Activated naive CD8-positive, alpha-beta T cell treated with anti-CD3 and anti-CD28 coated beads for 36 hours (primary cell): Measurements from ENCODE around the gene KLHDC7B. TPM values are rescaled to one million over a fixed set of nuclear protein-coding genes. Genes with fewer than 3 reads are reported as not detected.

ENCODE experiments used
- DNase-seq: peaks from one replicate; pipeline ENCODE4 v3.0.0; 2021
- H3K27ac Mint-ChIP-seq: one replicate; pipeline ENCODE4 v1.8.0; 2022; ENCODE audit warnings: mild to moderate bottlenecking, moderate library complexity, mixed read lengths
- H3K27me3 Mint-ChIP-seq: one replicate; pipeline ENCODE4 v1.8.0; 2022; ENCODE audit warnings: mild to moderate bottlenecking, mixed read lengths
- H3K36me3 Mint-ChIP-seq: one replicate; pipeline ENCODE4 v1.8.0; 2021; ENCODE audit warnings: mild to moderate bottlenecking, mixed read lengths
- H3K4me1 Mint-ChIP-seq: one replicate; pipeline ENCODE4 v1.8.0; 2021; ENCODE audit warnings: mixed read lengths
- H3K4me3 Mint-ChIP-seq: one replicate; pipeline ENCODE4 v1.8.0; 2022; ENCODE audit warnings: mild to moderate bottlenecking, moderate library complexity, mixed read lengths
- H3K9me3 Mint-ChIP-seq: one replicate; pipeline ENCODE4 v1.8.0; 2022; ENCODE audit warnings: mixed read lengths
- total RNA-seq, 2 experiments: library from RNA; stranded (reverse); gene quantifications; one replicate each; pipeline ENCODE4 v1.2.3, GENCODE V29; 2021

Gene KLHDC7B
- total RNA-seq, 2 experiments from 2014 or later: 15.1 to 15.9 TPM

- H3K27me3 Mint-ChIP-seq: no peaks in the 10 kb centered on the region
- H3K9me3 Mint-ChIP-seq: peaks cover 2% of the 10 kb centered on the region
- H3K4me3 Mint-ChIP-seq: peak overlapping the region; percentile 81
- no peak for DNase-seq
- peaks cover 41% of the 10 kb centered on the region for H3K4me1 Mint-ChIP-seq
- H3K36me3 Mint-ChIP-seq: peaks cover 14% of the 10 kb centered on the region
- peak overlapping the region; percentile 86 for H3K27ac Mint-ChIP-seq
These were observed 1.7 kb downstream of the KLHDC7B start for GRCh38 chr22:50547263-50547985.

- DNase-seq: peak; percentile 69
- peaks cover 11% of the 10 kb centered on the region for H3K36me3 Mint-ChIP-seq
- no peaks in the 10 kb centered on the region for H3K9me3 Mint-ChIP-seq
- peaks cover 38% of the 10 kb centered on the region for H3K4me1 Mint-ChIP-seq
- no peaks in the 10 kb centered on the region for H3K27me3 Mint-ChIP-seq
- peak overlapping the region; percentile 81 for H3K4me3 Mint-ChIP-seq
- peak overlapping the region; percentile 84 for H3K27ac Mint-ChIP-seq
These were observed 2.6 kb downstream of the KLHDC7B start for GRCh38 chr22:50548040-50548920.

- peak overlapping the region; percentile 89 for H3K27ac Mint-ChIP-seq
- peaks cover 11% of the 10 kb centered on the region for H3K36me3 Mint-ChIP-seq
- peaks cover 35% of the 10 kb centered on the region for H3K4me1 Mint-ChIP-seq
- H3K9me3 Mint-ChIP-seq: no peaks in the 10 kb centered on the region
- no peaks in the 10 kb centered on the region for H3K27me3 Mint-ChIP-seq
- DNase-seq: no peak
- H3K4me3 Mint-ChIP-seq: peak overlapping the region; percentile 82
These were observed 3.5 kb downstream of the KLHDC7B start for GRCh38 chr22:50548921-50549790.

- Mint-ChIP-seq H3K27ac (peak overlapping the region; percentile 68), H3K36me3 (peaks cover 11% of the 10 kb centered on the region), H3K9me3 (no peaks in the 10 kb centered on the region), H3K27me3 (no peaks in the 10 kb centered on the region), H3K4me1 (peaks cover 23% of the 10 kb centered on the region), H3K4me3 (peak overlapping the region; percentile 82)
- no peak for DNase-seq
These were observed 4.7 kb downstream of the KLHDC7B start for GRCh38 chr22:50550395-50550794.

GRCh38 chr22:50551160-50551752 is 5.6 kb downstream of the KLHDC7B start:
- no peak overlapping the region for H3K4me3 Mint-ChIP-seq

GRCh38 chr22:50553310-50553709 is 7.6 kb downstream of the KLHDC7B start:
- Mint-ChIP-seq H3K27ac (no peak overlapping the region), H3K4me3 (no peak overlapping the region)

More at GRCh38 chr22:50551160-50551752, 5.6 kb downstream of the KLHDC7B start:
- peaks cover 15% of the 10 kb centered on the region for H3K4me1 Mint-ChIP-seq
- H3K9me3 Mint-ChIP-seq: no peaks in the 10 kb centered on the region
- no peak for DNase-seq
- H3K27ac Mint-ChIP-seq: no peak overlapping the region
- H3K27me3 Mint-ChIP-seq: no peaks in the 10 kb centered on the region
- H3K36me3 Mint-ChIP-seq: peaks cover 11% of the 10 kb centered on the region

GRCh38 chr22:50556703-50557102 is 11.0 kb downstream of the KLHDC7B start:
- peaks cover 3% of the 10 kb centered on the region for H3K4me1 Mint-ChIP-seq
- H3K27ac Mint-ChIP-seq: no peak overlapping the region
- no peaks in the 10 kb centered on the region for H3K27me3 Mint-ChIP-seq
- no peaks in the 10 kb centered on the region for H3K9me3 Mint-ChIP-seq
- no peak for DNase-seq
- H3K4me3 Mint-ChIP-seq: no peak overlapping the region
- no peaks in the 10 kb centered on the region for H3K36me3 Mint-ChIP-seq

More at GRCh38 chr22:50553310-50553709, 7.6 kb downstream of the KLHDC7B start:
- H3K9me3 Mint-ChIP-seq: no peaks in the 10 kb centered on the region
- no peaks in the 10 kb centered on the region for H3K27me3 Mint-ChIP-seq
- DNase-seq: no peak
- H3K4me1 Mint-ChIP-seq: peaks cover 11% of the 10 kb centered on the region
- peaks cover 11% of the 10 kb centered on the region for H3K36me3 Mint-ChIP-seq

GRCh38 chr22:50560034-50560433 is 14.3 kb downstream of the KLHDC7B start:
- H3K9me3 Mint-ChIP-seq: no peaks in the 10 kb centered on the region
- no peak for DNase-seq
- no peaks in the 10 kb centered on the region for H3K36me3 Mint-ChIP-seq
- H3K4me3 Mint-ChIP-seq: no peak overlapping the region
- no peak overlapping the region for H3K27ac Mint-ChIP-seq
- H3K27me3 Mint-ChIP-seq: peaks cover 3% of the 10 kb centered on the region
- H3K4me1 Mint-ChIP-seq: peaks cover 11% of the 10 kb centered on the region

- Mint-ChIP-seq H3K36me3 (no peaks in the 10 kb centered on the region), H3K4me1 (peaks cover 11% of the 10 kb centered on the region), H3K27ac (peak overlapping the region; percentile 5), H3K9me3 (no peaks in the 10 kb centered on the region), H3K27me3 (peaks cover 3% of the 10 kb centered on the region), H3K4me3 (peak overlapping the region; percentile 6)
- DNase-seq: no peak
These were observed 16.0 kb downstream of the KLHDC7B start for GRCh38 chr22:50561401-50562358.

GRCh38 chr22:50562523-50563412 is 17.1 kb downstream of the KLHDC7B start, which contains the start of gene SYCE3:
Gene SYCE3 (minus strand): TSS chr22:50562919. CDS start chr22:50556405, 6,514 bp downstream.
- H3K36me3 Mint-ChIP-seq: peaks cover 1% of the 10 kb centered on the region
- H3K4me3 Mint-ChIP-seq: peak within 1 kb of the TSS; percentile 91
- H3K27ac Mint-ChIP-seq: peak within 1 kb of the TSS; percentile 71
- peaks cover 3% of the 10 kb centered on the region for H3K27me3 Mint-ChIP-seq
- DNase-seq: peak; percentile 98
- H3K4me1 Mint-ChIP-seq: peaks cover 11% of the 10 kb centered on the region
- H3K9me3 Mint-ChIP-seq: no peaks in the 10 kb centered on the region

- Mint-ChIP-seq H3K36me3 (peaks cover 4% of the 10 kb centered on the region), H3K4me1 (peaks cover 11% of the 10 kb centered on the region), H3K27me3 (peaks cover 3% of the 10 kb centered on the region), H3K4me3 (peak overlapping the region; percentile 91), H3K9me3 (no peaks in the 10 kb centered on the region), H3K27ac (peak overlapping the region; percentile 52)
- DNase-seq: no peak
These were observed 17.9 kb downstream of the KLHDC7B start for GRCh38 chr22:50563413-50564160.

GRCh38 chr22:50564289-50564688 is 18.6 kb downstream of the KLHDC7B start:
- Mint-ChIP-seq H3K4me3 (no peak overlapping the region), H3K27ac (no peak overlapping the region), H3K27me3 (peaks cover 3% of the 10 kb centered on the region), H3K36me3 (peaks cover 4% of the 10 kb centered on the region), H3K4me1 (peaks cover 11% of the 10 kb centered on the region), H3K9me3 (no peaks in the 10 kb centered on the region)
- no peak for DNase-seq
